ENCODE data around the gene FABP7.

FABP7 gene

DNA sequence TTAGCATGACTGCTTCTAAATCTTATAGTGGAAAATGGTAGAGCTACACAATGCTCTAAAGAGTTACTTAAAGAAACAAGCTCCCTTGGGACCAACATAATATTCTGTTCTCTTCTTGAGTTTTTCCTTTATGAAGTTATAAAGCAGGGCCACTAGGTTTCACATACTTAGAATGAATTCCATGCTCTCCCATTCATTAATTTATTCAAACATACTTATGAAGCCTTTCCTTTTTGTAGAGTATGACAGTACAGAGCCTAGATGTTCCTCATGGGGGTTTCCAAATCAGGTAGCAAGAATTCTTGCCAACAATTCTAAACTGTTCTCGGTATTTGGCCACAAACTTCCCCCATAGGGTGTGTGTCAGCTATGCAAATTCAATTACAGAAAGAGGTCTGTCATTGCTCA lies 20.6 kb upstream of the FABP7 start:
- DNase-seq (ENCODE audit: low read depth in 2 of 2): no peak

DNA sequence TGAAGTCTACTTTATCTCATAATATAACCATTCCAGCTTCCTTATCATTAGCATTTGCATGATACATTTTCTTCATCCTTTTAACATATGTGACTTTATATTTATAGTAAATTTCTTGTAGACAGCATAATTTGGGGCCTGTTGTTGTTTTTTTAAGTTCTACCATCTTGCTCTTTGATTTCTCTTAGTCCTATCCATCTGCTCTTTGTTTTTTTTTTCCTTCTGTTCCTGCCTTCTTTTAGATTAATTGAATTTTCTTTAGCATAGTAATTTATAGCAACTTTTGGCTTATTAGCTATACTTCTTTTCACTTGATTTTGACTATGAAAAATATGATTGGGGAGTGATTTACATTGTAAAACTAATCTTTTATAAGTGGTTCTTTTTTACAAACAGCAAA lies 19.2 kb upstream of the FABP7 start:
- DNase-seq (ENCODE audit: low read depth in 2 of 2): no peak

DNA sequence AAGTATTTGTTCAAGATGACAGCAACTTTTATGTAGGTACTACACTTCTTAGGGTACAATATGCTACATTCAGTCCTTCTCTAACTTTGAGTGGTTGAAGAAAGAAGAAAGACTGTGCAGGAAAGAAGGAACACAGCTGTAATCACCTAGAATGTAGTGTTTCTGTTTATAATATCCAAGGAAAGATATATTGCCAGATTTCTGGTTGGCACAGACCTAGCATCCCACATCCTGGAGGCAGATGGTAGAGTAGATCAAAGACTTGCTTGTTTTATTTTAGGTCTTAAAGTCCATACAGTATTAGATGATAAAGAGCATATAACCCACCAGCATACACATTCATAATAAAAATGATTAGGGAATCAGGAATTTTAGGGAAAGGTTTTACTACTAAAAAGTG lies 13.3 kb upstream of the FABP7 start:
- no peak for DNase-seq (ENCODE audit: low read depth in 2 of 2)

DNA sequence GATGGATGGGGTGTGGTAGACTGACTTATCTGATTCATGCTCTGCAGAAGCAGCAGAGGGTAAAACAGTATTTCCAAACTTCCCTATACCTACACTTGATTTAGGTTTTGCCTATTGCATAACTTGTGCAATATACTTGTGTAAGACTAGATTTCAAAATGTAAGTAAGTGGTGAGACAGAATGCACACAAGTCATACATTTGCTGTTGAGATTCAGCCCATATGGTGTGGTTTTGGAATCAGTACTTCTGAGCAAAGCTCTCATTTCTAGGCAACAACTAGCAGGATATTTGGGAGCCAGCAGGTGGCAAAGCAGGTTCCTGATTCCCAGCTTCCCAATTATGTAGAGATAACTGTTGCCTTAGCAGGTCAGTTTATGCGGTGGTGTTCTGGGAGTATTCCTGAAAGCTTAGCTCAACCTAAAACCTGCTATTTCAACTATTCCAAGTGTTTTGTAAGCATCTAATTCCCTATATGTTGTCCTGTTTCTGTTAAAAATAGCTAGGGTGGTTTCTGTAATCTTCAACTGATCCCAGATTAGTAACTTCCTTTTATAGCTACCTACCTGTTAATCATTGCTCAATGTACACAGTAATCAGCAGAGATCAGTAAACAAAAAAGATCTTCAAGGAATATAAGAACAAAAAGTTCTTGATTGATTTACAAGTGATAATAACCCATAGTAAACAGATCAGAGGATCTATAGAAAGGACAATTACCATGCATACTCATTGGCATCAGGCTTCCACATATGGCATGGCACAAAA lies 8.5 kb upstream of the FABP7 start:
- DNase-seq (ENCODE audit: low read depth in 2 of 2): no peak

DNA sequence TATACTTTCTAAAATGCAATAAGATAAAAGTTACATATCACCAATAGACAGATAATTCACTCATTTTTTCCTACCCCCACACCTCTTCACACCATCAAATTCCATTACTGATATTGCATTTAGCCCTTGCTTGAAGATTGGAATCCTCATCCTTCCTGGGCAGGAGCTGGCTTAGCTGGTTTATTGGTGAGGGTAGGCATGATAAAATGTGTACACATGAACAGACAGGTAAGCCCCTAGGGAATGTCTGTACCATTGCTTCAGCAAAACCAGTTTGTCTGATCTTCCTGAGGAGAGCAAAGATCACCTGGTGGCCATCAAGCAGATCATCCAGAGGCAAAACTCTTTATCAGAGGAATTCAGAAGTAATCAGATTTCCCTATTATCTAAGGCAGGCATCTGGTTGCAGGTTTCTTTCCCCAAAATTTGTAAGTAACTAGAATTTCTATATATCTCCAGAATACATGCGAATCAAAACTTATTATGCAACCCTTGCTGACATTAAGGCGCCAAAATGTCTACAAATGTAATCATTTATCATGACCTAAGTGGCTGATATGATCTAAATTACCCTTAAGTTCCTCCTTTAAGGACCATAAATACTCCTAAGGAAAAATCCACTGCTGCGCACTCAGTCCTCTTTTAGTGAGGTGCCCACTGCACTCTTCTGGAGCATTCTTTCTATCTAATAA lies 6.6 kb upstream of the FABP7 start:
- DNase-seq (ENCODE audit: low read depth in 2 of 2): no peak

DNA sequence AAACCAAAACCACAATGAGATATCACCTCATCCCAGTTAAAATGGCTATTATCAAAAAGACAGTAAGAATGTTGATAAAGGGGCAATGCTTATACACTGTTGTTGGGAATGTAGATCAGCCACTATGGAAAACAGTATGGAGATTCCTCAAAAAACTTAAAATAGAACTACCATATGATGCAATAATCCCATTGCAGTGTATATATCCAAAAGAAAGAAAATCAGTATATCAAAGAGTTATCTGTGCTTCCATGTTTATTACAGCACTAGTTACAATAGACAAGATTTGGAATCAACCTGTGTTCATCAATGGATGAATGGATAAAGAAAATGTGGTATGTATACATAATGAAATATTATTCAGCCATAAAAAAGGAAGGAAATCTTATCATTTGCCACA lies 3.5 kb upstream of the FABP7 start:
- no peak for DNase-seq (ENCODE audit: low read depth in 2 of 2)

DNA sequence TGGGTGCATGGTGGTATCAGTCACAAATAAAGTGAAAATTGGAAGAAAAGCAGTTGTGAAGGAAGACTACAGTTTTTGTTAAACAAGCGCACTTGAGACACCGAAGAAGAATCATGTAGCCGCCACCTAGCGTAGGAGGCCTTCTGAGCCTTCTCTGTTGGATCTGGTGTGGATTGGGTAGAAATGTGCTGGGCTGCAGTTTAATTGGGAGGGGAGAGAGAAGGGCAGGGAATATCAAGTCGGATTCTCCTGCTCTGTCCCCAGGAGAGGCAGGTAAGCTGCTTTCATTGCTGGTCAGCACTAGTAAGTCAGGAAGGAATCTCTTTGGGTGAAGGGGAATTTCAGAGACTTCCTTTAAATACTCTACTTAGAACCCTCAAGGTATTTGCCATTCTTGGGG lies 1.2 kb upstream of the FABP7 start:
- no peak for DNase-seq (ENCODE audit: low read depth in 2 of 2)

DNA sequence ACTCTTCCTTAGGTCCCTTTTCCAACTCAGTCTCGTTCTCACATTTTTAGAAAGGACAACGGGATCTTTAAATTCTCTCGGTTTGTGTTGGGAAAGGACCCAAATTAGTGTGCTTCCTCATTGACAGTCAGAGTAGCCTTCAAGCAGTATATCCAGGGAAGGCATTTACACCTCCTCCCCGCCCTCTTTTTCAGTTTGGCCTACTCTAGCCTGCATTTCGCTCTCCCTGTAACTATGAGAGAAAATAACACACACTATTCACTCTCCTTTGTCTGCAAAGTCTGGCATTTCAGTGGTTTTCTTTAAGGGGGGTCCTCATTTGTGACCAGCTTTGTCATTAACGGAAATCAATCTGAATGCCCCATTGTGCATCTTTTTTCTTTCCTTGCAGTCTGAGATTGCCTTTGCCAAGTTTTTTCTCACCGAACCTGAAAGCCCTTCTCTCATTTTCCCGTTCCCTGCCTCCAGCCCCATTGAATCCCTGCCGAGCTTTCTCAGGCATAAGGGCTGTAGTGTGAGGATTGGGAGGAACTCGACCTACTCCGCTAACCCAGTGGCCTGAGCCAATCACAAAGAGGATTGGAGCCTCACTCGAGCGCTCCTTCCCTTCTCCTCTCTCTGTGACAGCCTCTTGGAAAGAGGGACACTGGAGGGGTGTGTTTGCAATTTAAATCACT lies 393 bp upstream of the FABP7 start:
- no peak for DNase-seq (ENCODE audit: low read depth in 2 of 2)

DNA sequence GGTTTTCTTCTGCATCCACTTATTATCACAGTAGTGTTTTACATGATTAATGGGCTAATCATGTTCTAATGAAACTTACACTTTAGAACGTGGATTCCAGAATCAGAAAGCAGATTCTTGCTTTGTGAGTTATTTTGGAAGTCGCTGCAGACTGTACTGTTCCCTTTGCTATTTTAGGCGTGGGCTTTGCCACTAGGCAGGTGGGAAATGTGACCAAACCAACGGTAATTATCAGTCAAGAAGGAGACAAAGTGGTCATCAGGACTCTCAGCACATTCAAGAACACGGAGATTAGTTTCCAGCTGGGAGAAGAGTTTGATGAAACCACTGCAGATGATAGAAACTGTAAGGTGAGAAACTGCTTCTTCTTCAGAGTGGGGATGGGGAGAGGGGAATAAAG lies 598 bp downstream of the FABP7 start:
- DNase-seq (ENCODE audit: low read depth in 2 of 2): no peak

DNA sequence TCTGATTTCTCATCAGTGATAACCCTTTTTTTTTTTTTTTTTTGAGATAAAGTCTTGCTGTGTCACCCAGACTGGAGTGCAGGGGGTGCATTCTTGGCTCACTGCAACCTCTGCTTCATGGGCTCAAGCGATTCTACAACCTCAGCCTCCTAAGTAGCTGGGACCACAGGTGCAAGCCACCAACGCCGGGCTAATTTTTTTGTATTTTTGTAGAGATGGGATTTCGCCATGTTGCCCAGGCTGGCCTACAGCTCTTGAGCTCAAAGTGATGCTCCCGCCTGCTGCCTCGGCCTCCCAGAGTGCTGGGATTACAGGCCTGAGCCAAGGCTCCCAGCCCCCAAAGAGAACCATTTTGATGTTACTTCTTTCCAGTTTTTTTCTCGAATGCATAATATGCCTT lies 2.2 kb downstream of the FABP7 start:
- DNase-seq (ENCODE audit: low read depth in 2 of 2): no peak

DNA sequence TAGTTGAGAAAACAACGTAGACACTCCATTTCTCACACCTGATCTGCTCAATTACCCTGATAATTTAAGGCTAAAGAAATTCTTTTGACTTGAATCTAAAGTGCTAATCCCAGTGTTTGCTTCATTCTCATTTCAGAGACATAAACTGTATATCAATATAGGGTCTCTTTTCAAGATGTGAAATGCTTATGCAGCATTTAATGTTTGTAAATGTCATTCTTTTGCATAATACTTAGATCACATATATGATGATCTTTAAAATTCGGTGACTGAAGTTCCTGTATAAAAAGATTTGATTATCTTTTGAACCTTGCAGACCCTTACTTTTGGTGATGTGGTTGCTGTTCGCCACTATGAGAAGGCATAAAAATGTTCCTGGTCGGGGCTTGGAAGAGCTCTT lies 3.9 kb downstream of the FABP7 start:
- DNase-seq (ENCODE audit: low read depth in 2 of 2): no peak

DNA sequence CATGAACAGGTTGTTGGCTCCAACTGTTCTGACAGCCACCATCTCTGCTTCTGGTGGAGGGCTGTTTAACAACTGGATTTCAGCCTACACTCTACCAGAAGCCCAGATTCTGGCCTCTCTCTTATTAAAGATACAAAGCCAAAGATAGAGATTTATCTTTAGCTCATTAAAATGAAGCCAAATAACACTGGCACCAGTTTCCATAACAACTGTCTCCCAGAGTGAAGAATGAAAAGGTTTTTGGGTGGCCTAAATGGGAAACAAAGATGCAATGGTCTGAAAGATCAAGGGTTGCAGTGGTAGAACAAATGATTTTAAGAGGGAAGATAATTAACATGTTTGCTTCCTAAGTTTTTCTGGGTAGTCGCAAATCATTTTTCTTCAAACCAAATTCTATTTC lies 6.4 kb downstream of the FABP7 start:
- DNase-seq (ENCODE audit: low read depth in 2 of 2): no peak

DNA sequence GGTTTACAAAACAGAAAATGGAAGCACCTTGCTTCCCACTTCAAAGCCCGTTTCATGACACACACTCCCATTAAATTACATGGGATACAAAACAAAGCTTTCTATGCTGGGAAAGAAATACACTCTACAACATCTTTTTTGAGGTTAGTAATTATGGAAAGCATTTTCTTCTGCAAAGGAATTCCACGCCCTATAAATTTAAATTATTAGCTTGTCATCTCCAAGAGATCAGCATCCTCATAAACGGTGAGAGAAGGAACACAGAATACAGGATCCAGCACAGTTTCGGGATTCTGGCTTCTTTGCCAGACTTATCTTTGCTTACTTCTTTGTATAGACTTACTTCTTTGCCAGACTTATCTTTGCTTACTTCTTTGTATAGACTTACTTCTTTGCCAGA lies 8.2 kb downstream of the FABP7 start:
- DNase-seq (ENCODE audit: low read depth in 2 of 2): no peak

DNA sequence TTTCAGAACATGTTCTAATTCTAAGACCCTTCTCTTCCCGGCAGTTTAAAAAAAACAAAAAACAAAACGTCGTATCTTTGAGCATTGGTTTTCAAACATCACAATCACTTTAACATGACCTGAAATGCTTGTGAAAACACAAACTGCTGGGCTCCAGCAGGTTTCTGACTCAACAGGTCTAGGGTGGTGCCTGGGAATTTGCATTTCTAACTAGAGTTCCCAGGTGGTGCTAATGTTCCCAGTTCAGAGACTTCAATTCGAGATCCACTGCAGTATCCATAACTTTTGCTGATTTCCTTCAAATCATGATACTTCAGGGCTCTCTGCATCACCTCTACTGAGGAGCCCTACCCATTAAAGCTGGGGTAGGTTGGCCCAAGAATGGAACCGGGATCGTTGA lies 8.7 kb downstream of the FABP7 start:
- no peak for DNase-seq (ENCODE audit: low read depth in 2 of 2)

DNA sequence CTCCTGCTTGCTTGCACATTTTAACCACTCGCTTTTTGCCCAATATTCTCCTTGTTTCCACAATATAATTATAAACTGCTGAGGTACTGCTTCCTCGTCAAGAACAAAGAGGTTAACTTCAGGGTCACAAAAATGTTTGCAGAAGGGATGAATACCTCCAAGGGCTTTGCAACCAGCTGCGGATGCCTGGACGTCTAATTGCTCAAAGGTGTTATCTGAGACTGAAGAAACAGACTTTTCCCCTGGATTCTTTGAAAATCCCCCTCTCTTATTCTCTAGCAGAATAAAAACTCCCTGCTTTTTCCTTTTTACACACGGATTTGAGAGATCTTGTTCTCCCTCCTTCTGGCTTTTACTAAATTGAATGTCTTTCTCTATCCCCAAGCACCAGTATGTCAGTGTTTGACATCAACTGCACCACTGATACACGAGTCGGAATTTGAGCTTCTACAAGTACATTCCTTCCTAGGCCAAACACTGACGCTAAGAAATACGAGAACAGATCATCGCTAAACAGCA lies 9.2 kb downstream of the FABP7 start:
- no peak for DNase-seq (ENCODE audit: low read depth in 2 of 2)

DNA sequence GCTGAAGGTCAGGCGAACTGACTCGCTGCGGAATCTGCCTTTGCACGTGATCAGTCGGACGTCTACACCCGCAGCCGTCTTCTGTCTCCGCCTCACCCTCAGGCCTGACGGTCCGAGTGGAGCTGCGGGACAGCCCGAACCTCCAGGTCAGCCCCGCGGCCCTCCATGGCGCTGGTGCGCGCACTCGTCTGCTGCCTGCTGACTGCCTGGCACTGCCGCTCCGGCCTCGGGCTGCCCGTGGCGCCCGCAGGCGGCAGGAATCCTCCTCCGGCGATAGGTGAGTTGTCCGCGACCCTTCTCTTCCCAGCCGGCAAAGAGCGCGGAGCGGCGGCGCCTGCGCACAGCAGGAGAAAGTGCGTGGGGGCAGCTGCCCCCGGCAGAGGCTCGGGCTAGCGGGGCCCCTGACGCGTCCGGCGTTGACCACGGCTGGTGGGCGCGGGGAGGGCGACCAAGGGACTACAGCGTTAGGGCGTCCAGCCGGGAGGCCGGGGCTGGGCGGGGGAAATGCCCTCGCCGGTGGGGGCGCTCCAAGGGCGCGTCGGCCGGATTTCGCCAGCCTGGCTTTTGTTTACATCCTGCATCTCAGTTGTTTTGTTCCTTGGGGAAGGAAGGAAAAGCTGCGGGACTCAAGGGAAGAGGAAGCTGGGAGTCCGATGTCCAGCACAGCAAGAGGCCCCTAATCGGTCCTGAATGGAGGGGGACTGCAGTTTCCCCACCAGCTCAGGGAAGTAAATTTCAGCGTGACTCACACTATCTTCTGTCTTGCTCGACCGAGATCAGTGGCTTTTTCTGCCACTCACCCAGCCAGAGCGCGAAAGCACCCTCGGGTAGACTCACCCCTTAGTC lies 9.9 kb downstream of the FABP7 start, which contains the start of gene SMPDL3A:
TSS of gene SMPDL3A (plus strand) at position 77 of the 846 bp plus-strand sequence. CDS start at position 166, 89 bp downstream.
- peak in 1 of 2 experiments; percentile 7 for DNase-seq (ENCODE audit: low read depth in 2 of 2)

DNA sequence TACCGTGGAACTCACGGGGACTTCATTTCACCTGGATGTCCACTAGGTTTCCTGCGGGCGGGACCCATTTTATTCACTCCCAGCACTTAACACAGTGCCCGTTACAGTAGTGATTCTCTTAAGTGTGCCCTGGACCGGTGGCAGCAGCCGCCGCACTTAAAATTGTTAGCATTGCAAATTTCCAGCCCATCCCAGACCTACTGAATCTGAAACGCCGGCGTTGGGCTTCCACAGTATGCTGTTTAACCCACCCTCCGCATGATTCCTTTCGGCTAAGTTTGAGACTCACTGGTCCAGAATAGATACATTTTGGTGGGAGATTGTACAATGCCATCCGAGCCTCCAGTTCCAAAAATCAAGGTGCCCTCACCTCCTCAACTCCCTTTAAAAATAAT lies 10.5 kb downstream of the FABP7 start:
- DNase-seq (ENCODE audit: low read depth in 2 of 2): no peak

DNA sequence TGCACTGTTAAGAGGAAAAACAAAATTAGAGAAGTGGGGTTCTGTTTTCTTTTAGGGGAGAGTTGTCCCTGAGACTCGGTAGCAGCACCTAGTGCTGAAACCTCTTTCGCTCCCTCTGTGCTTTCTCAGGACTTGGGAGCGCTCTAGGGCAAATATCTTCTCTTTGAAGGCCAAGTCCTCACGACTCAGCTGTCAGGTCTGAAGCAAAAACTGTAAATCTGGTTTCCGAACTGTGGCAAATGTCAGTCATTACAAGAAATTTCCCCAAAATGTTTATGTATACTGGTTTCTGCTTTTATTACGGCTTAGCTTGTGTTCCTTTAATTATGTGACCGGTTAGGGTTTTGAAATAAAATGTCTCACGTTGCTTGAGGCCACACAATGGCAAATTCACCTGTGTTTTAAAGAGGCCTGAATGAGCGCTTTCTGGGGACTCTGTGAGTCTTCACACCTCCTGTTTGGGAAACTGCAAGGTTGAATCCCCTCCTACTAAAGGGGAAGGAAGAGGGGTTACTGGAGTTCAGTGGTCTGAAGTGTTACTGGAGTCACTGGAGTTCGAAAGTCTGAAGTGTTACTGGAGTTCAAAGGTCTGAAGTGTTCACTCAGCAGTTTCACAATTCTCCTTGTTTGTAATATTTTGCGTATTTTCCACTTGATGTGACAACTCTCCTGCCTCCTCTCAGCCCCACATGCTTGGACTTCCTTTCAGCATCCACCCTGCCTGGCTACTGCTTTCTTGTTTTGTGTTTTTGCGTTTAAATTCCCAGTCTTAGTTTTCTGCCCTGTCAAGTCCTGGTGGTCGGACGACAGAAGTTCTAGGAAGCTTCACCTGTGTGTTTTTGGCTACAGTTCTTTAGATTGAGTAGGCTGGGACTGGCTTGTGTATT lies 11.2 kb downstream of the FABP7 start:
- no peak for DNase-seq (ENCODE audit: low read depth in 2 of 2)

DNA sequence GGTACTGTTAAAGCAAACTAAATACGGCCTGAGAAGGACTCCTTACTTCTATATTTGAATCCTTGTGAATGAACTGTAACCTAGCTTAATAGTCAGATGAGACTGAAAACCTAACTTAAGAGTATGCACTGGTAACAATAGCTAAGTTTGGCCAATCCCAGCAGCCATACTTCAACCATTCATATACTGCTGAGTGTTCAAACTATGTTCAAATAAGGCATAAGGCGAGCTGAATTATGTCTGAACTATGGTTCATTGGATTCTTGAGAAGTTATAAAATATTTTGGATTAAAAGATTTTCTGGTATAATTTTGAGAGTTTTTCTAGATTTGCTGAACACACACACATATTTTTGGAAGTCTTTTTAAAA lies 11.8 kb downstream of the FABP7 start:
- DNase-seq (ENCODE audit: low read depth in 2 of 2): no peak

DNA sequence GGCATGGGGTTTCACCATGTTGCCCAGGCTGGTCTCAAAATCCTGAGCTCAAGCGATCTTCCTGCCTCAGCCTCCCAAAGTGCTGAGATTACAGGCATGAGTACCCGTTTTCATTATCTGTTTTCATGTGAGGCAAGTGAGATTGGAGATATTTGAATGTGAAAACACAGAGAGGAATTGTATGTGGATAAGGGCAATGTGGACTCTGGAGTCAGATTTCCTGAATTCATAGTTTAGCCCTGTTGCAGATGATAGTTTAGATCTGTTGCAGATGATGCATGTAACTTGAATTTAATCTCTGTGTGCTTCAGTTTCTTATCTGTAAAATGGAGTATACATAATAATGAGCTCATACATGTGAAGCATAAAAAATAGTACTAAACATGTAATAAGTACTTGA lies 13.2 kb downstream of the FABP7 start:
- DNase-seq (ENCODE audit: low read depth in 2 of 2): no peak

DNA sequence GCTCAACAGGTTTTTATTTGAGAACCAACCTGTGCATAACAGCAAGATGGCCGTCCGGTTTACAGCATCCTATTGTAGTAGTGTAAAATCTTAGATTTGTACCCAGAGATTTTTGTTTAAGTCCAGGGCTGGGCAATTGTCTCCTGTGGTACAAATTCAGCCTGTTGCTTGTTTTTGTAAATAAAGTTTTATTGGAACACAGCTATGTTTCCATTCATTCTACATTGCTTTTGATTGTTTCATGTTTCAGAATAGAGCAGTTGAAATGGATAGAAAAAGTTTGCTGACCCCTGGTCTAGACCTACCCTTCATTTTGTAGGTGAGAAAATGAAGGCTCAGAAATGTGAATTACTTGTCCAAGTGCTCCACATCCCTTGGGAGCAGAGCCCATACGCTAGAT lies 18.0 kb downstream of the FABP7 start:
- DNase-seq (ENCODE audit: low read depth in 2 of 2): no peak
